ENCODE data around the gene GOLM1.
"Not testable (repeated sequence)": the region's sequence is repeated elsewhere in the genome, so short reads cannot be mapped to it uniquely, and the experiment has no call there.

Gene GOLM1

DNA sequence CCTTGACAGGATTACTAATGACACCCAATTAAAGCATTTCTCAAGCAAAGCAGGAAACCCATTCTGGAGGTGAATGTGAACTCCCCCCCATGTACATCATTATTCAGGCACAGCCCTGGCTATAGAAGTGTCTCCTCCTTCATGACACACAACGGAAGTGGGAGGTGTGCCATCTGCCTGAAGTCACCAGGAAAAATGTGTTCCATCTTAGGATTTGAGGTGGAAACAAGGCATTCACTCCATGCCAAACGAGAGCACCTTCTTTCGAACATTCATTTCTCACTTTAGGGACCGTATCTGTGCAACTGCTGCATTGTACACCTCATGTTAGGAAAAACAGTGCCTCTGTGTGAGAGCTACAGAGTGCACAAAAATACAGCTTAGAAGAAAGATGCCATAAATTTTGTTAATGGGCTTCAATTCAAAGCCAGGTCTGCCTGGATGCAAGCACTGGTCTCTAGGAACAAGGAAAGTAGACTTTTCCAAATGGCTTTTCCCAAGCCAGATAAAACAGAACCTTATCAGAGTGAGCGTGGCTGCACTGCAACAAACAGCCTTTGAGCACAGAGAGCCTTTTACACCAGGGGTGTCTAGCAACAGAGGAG lies 19.4 kb downstream of the GOLM1 start:
- DNase-seq, result no peak

DNA sequence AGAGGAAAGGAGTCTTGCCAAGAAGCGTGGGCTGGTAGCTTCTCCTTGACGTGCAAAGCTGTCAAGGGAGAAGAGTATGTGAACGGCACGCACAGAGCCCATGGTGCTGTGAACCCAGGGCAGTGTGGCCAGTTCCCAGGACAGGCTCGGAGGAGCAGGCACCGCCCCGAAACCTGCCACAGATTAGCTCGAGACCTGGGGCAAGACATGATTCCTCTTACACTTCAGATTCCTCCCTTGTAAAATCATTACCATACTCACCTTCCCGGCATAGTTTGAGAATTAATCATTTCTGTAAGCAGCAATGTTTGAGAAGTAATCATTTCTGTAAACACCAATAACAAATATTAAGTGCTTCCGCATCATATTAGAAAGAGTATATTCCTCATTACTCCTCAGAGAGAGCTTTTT lies 19.9 kb downstream of the GOLM1 start:
- DNase-seq, result no peak

DNA sequence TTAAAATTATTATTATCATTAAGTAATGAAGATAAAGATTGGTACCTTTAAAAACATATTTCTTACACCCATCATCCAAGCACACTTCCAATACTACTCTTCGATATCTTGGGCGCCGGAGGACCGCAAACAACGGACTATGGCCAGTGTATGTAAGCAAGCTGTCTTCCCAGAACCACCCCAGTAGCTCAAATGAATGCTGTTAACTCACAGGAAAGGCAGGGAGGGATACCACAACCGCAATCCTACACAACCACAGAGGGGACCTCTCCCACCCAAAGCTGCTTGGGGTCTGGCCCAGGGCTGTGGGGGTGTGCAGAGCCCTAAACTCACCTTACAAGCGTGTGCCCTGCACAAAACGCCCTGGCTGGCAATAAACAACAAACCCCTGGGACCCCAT lies 20.6 kb downstream of the GOLM1 start:
- DNase-seq, result no peak

DNA sequence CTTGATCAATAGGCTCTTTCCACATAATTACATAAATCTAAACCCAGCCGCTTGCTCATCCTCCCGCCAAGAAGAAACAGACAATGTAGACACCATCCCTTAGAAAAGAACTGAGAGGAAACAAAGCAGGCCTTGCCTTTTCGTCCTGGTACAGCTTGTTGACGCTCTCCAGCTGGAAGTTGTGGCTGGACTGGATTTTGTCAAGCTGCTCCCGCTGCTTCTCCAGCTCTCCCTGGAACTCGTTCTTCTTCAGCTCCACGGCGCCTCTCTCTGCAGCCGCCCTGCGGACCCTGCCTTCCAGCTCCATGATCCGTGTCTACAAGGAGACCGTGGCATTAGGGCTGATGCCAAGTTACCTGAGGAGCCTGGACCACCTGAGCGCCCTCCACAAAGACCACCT lies 22.1 kb downstream of the GOLM1 start:
- no peak for DNase-seq

DNA sequence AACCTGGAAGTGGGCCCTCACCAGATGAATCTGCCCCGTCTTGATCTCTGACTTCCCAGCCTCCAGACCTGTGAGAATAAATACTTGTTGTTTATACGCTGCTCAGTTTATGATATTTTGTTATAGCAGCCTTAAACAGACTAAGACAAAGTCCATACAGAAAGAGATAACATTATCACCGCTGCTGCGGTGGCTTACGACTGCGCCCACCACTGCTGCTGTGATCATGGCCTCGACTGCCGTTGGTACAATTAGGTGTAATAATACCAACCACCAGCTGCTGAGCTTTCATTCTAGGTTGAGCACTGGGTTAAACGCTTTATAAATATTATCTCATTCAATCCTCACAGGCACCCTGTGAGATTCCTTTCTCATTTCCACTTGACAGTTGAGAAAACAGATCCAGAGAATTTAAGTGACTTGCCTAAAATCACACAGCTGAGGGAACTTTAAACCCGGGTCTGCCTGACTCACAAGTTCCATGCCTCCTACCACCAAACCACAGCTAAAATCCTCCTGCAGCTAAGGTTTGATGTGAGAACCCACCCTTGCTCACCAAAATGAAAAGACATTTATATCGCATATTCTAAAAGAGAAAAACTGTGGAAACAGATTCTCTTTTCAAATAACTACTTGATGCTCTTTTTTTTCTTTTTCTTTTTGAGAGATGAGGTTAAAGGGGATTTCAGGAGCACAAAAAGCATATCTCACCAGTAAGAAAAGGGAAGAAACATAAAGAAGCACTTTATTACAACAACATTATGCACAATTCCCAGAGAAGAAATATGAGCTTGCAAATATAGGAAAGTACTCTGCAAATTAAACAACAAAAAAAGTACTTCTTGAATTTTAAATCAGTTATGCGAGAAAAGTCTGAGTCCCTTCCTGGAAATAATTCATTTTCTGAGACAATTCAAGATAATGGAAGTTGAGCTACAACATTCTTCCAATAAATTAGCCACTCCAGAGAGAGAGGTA lies 23.9 kb downstream of the GOLM1 start:
- DNase-seq, result no peak

DNA sequence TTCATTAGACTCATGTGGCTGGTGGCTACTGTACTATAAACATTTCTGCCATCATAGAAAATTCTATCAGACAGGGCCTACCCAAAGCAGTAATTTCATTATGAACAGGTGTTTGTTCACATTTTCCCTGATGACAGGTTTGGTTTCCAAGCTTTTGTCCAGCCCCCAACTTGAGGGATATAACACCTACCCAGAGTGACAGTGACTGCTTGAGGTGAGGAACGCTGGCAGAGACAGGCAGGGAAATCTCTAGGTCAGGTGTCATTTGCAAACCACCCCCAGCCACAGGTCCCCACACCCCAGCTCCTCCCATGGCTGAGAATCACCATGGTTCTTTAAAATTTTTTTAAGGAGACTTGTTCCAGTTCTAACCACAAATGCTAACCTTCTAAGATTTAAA lies 25.5 kb downstream of the GOLM1 start:
- no peak for DNase-seq

DNA sequence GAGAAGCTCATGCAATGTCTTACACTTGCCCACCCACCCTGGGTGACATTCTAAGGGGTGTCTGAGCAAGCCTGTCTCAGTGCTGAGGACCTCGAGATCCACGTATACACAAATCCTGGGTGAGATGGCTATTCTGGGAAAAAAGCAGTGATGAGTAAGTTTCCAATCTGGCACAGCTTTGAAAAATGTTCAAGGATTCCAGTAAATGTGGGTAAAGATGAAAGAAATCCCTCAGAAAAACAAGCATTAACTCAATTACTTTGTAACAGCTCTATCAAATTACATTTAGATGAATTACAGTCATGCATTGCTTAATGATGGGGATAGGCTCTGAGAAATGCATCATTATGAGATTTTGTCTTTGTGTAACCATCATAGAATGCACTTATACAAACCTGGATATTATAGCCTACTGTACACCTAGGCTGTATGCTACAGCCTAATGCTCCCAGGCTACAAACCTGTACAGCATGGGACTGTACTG lies 26.9 kb downstream of the GOLM1 start:
- no peak for DNase-seq

DNA sequence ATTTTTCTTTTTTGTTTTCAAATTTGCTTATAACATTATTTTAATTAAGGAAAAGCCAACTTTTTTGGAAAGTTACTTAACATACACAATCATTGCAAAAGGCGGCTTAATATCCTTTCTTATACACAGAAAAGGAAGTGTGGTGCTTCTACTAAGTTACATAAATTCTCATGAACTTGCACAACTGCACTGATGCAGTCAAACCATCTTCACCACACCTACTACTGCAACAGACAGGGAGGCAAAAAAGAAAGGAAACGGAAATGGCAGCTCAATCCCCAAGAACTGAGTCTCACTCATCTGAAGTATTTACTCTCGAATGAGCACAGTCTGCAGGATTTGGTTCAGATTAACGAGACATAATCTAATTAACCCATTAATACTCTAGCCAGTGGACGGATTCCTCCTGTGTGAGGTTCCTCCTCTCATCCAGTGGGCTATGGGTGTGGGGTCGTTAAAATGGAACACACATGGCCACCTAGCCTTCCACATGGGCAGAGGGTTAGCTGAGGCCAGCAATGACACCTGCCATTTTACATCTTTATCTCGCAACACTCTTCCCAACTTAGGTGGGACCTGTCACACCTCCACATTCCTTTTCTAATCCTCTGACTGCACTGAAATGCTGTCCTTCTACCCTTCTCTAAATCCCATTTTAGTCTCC lies 30.0 kb downstream of the GOLM1 start:
- DNase-seq, result no peak

DNA sequence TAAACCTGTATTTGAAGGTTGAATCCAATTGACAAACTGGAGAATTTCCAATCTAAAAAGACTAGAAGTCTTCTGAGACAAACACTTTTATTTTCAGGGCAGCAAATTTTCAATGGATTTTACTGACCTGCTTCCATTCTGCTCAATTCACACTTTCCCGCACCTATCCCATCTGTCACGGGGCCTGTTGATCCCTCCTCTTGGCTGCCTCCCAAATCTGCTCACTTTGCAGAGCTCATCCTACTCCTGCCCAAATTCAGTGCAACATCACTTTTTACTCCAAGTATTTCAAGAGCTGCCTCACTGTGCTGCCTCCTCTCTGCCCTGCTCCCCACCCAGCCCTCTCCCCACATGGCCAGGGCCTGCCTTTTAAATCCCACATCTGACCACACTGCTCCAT lies 35.1 kb downstream of the GOLM1 start:
- no peak for DNase-seq

DNA sequence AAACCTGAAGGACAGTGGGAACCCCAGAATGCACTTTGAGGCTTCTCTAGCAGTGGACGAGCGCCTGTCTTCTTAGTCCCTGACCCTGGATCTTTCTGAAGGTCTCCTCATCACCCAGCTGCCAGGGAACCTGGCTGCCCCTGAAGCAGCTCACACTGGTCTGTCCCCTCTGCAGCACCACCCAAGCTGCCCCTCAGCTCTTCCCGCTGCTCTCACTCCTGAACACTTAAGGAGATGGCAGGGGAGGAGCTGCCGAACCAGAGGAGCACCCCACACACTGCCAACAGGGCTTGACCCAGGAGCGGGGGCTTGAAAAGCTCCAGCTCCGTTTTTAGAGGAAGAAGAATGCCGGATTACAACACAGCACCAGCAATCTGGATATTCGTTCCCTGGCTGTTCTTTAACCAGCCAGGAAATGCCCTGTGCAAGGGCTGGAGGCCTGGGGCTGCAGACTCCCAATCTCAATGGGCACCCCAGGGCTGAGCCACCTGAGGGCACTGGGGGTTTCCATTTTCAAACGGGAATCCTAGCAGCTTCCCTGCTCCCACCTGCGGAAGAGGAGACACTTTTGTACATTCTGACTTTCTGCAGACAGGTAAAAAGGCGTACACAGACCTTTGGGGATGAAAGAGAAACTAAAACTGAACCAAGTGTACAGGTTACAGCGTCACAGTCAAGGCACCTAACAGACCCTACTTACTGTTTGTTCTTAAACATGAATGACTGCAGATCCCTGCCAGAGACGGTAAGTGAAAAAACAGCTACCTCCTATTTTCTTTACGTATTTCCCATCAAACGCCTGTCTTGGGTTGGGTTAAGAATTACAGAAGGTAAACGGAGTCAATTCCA lies 36.3 kb downstream of the GOLM1 start:
- no peak for DNase-seq

DNA sequence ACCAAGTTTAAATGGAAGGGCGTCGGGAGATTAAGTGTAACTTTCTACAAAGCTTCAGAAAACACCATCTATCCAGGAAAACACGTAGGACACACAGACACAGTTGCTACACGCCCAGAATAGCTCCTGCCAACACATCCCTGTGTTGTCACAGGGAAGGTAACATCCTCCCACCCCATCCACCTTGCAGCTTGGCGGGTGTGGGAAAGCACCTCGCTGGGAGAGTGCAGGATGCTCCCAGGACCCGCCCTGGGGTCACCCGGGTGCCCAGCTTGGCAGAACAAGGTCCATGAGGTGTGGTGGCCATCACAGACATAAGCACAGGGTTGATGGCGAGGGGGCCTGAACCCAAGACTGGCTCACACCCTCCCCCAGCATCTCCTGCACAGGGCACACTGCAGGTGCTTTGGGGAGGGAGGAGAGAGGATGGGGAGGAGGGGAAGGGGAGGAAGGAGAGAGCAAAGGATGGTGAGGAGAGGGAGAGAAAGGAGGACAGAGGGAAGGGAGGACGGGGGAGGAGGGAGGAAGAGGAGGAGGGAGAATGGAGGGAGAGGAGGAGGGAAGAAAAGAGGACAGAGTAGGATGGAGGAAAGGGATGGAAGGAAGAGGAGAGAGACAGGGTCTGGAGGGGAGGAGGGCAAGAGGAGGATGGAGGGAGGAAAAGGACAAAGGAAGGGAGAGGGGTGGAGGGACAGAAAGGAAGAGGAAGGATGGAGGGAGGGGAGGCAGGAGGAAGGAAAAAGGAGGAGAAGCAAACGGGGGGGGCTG lies 37.2 kb downstream of the GOLM1 start:
- no peak for DNase-seq

DNA sequence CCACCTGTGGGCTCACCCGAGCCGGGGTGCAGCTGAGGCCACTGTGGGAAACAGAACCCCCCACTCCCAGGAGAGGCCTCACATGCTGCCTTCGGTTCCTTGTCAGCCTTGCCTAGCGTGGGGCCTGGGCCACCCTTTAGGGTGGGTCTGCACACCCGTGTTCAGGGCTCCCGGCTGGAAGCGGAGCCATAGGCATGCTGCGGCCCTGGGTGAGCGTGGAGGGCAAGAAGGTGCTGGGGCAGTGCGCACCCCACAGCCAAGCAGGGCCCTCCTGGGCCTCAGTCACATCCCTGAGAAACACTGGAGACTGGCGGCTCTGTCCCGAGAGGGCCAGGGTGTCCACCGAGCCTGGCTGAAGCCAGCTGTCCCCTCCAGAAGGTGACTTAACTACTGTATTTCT lies 41.9 kb downstream of the GOLM1 start:
- DNase-seq, result no peak

DNA sequence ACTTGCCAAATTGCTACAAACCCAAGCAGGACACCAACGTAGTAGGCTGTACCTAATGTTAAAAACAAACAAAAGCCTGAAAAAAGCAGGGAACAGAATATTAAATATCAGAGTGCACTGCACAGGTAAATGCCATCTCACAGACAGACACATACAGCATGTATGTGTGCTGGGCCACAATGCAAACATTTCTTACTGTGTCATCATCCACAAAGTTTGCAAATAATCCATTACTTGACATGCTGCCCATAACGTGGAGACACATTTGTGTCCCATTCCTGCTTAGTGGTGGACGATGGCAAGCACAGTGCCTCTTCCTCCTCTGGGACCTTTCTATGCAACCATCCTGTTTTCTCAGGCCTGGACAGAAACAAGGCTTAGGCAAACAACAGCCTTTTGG lies 44.7 kb downstream of the GOLM1 start:
- no peak for DNase-seq

DNA sequence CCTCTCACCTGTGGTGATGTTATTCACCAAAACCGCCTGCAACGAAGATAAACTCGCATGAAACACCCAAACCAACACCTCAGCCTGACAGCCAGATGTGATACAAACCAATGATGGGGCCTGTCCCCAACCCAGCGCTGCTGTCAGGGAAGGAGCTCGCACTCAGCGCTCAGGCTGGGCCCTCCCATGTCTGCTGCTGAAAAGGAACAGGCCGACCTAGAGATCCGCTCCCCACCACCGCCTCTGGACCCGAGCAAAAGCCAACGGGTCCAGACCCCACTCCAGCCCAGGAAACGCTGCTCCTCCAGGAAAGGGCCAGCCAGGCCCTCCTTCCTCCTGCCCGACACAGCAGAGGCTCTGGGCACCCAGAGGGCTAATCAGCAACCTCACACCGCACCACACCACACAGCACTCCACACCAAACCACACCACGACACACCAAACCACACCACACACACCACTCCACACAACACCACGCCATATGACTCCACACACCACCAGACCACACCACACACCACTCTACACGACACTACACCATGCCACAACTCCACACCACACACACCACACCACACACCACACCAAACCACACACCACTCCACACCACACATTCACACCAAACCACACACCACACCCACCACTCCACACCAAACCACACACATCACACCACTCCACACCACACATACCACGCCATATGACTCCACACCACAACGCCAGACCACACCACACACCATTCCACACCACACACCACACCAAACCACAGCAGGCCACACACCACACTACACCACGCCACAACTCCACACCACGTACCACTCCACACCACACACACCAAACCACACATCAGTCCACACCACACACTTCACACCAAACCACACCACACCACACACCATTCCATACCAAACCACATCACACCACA lies 46.5 kb downstream of the GOLM1 start:
- no peak for DNase-seq

DNA sequence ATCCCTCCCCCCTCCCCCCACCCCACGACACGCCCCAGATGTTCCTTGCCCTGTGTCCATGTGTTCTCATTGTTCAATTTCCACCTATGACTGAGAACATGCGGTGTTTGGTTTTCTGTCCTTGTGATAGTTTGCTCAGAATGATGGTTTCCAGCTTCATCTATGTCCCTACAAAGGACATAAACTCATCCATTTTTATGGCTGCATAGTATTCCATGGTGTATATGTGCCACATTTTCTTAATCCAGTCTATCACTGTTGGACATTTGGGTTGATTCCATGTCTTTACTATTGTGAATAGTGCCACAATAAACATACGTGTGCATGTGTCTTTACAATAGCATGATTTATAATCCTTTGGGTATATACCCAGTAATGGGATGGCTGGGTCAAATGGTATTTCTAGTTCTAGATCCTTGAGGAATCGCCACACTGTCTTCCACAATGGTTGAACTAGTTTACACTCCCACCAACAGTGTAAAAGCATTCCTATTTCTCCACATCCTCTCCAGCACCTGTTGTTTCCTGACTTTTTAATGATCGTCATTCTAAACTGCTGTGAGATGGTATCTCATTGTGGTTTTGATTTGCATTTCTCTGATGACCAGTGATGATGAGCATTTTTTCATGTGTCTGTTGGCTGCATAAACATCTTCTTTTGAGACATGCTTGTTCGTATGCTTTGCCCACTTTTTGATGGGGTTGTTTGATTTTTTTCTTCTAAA lies 51.2 kb downstream of the GOLM1 start:
- DNase-seq, result not testable (repeated sequence)

DNA sequence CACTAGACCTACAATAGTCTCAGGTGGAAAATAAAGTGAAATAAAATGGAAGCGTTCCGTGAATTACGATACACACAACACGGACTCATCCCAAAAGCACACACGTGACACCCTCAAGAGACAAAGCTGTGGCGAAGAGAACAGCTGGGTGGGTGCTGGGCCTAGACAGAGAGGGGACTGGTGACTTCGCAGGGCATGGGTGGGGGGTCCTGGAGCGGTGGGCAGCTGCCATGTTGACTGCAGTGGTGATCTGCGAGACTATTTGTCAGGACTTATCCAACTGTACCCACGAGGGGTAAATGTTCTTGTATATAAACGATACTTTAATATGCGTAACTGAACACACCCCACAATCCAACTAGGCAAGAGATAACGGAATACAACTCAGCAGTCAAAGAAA lies 52.0 kb downstream of the GOLM1 start:
- no peak for DNase-seq

DNA sequence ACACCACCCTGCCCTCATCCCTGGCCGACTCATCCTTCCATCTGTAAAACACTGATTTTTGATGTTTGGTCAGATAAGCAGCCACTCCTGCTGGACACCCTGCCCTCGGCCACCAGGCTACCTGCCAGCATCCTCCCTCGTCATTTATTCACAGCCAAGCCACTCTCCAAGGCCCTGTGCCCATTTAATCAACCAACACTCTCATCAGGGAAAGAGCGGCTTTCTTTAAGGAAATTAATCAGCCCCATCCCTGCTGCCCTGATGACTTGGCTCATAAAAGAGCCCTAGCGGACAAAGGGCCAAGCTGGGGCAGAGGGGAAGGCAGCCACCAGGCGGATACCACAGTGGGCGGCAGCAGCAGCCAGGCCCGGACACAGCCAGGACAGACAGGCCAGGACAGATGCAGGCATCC lies 52.4 kb downstream of the GOLM1 start:
- no peak for DNase-seq

DNA sequence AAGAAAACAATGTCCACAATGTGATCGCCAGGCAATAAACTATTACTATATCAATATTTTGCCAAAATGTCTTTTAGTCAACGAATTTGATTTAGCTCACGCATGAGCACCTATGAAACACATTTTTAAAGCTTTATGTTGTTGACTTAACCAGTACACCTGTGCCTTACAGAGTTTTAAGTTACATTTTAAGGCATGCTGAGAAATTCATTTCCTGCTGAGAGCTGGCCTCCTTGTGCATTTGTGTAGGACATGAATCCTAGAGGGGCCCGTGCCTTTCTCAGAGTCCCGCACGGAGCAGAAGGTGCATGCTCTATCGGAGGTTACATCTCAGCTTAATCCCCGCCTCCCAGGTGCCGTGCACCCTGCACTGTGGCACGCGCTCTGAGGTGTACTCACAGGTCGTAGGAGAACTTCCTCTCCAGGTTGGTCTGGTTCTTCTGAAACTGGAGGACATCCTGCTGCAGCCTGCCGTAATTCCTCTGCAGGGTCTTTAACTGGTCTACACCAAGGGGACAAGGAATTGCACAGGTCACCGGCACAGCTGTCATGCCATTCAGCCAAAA lies 53.2 kb downstream of the GOLM1 start:
- no peak for DNase-seq

DNA sequence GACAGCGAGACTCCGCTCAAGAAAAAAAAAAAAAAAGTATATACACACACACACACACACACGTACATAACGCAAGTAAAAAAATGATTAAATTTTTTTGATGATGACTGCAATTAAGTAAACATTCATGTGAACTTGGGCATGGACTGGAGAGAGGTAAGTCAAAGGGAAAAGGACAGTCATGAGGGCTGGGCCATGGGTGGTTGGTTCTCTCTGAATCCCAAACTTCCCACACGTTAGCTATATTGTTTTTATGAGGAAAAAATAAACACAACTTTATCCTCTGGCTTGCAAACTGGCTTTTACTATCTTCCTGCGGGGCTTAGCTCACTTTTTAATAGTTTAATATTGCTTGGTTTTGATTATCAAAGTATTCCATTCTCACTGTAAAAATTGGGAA lies 53.7 kb downstream of the GOLM1 start:
- no peak for DNase-seq

DNA sequence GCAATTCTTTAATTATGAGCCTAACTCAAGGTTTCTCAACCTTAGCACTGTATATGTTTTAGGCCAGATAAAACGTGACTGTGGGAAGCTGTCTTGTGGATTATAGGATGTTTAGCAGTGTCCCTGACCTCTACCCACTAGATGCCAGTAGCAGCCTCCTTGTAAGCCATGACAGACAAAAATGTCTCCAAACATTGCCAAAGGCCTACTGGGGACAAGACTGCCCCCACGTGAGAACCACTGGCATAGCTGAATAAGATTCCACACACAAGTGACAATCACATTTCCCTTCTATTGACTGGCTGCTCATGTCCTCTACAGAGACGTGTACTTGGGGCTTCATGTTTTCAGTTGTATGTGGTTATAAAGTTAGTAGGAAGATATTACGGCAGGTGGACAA lies 55.4 kb downstream of the GOLM1 start:
- no peak for DNase-seq

Measured in SW 1271 (cell line).